Thyroid gland (tissue), 4 donors: Measurements from ENCODE around the gene LARGE1. TPM values are rescaled to one million over a fixed set of nuclear protein-coding genes. Genes with fewer than 3 reads are reported as not detected.

Source experiments
- DNase-seq, 2 donors: peaks; one replicate each; pipeline ENCODE4 v3.0.0-alpha.2; 2019
- H3K27ac ChIP-seq, 3 donors: fragments of 200-600 bp; sonication (generic); 1 replicate in 2 of 3; 2 replicates in 1 of 3; pipeline ENCODE4 v1.5.1; 2016 to 2019; ENCODE audit warnings: mild to moderate bottlenecking in 1 of 3, moderate library complexity in 1 of 3
- H3K27me3 ChIP-seq: fragments of 200-600 bp; sonication (generic); one replicate; pipeline ENCODE4 v1.5.1; 2019
- H3K36me3 ChIP-seq, 2 donors: fragments of 200-600 bp; sonication (generic); one replicate each; pipeline ENCODE4 v1.5.1; 2016 to 2019
- H3K4me1 ChIP-seq, 2 donors: fragments of 200-600 bp; sonication (generic); one replicate each; pipeline ENCODE4 v1.5.1; 2017 to 2019
- H3K4me3 ChIP-seq, 3 donors: fragments of 200-600 bp; sonication (generic); replicated peaks in 1 of 3; 1 replicate in 2 of 3; 2 replicates in 1 of 3; pipeline ENCODE4 v1.5.1; 2016; ENCODE audit warnings: mild to moderate bottlenecking in 1 of 3
- H3K9me3 ChIP-seq: fragments of 200-600 bp; sonication (generic); one replicate; pipeline ENCODE4 v1.5.1; 2017
- CTCF ChIP-seq, 6 experiments: fragments of 200-600 bp in 3 of 6; fragments of 450-650 bp in 3 of 6; sonication (generic) in 3 of 6; IDR thresholded peaks; one replicate each; pipeline ENCODE4 v1.5.1; 2016 to 2019; ENCODE audit warnings: antibody characterized with exemption in 6 of 6, mild to moderate bottlenecking in 2 of 6, inconsistent platforms in 1 of 6, moderate library complexity in 1 of 6
- POLR2A ChIP-seq, 2 donors: fragments of 450-650 bp; IDR thresholded peaks; one replicate each; pipeline ENCODE4 v1.6.1; 2017; ENCODE audit warnings: antibody characterized with exemption in 2 of 2, mild to moderate bottlenecking in 2 of 2, moderate library complexity in 1 of 2
- WGBS, 2 donors: methylation state at CpG; one replicate each; pipeline ENCODE4 v1.1.5; 2017; 5-methylcytosine and 5-hydroxymethylcytosine counted together
- intact Hi-C: fragments of 100-400 bp; cut with DNase I; formaldehyde crosslinking; loops from one replicate; pipeline ENCODE4 v1.15.1; 2023
- total RNA-seq, 4 donors: library from RNA; depleted of rRNA; stranded (reverse); fragments of >200 nt; gene quantifications; one replicate each; pipeline ENCODE4 v1.2.3, GENCODE V29; 2016

The LARGE1 gene
- total RNA-seq, 4 donors from 2014 or later = 13.6 to 16.3 (median 15.1) TPM

- Histone ChIP-seq H3K4me1 (peaks cover 6 to 10% of the 10 kb centered on the region in 2 donors), H3K9me3 (no peaks in the 10 kb centered on the region), H3K36me3 (no peaks in the 10 kb centered on the region), H3K4me3 (no peak overlapping the region), H3K27me3 (no peaks in the 10 kb centered on the region), H3K27ac (no peak overlapping the region)
- 81% methylated on average over 10 of the region's 10 CpGs for WGBS, 2 donors
- DNase-seq = no peak
- TF ChIP-seq CTCF (IDR thresholded peaks at IDR 0.05) = no peak
- TF ChIP-seq POLR2A (IDR thresholded peaks at IDR 0.05) = no peak
- intact Hi-C loops = no loop called here
Observed at GRCh38 chr22:33917744-33918406, 2.4 kb downstream of the LARGE1 start.

- WGBS, 2 donors = 73 to 100% methylated on average over 1 of the region's 1 CpG
- intact Hi-C loops = no loop called here
- Histone ChIP-seq H3K4me3 (no peak overlapping the region), H3K9me3 (no peaks in the 10 kb centered on the region), H3K36me3 (no peaks in the 10 kb centered on the region), H3K4me1 (peaks cover 0 to 3% of the 10 kb centered on the region in 2 donors), H3K27ac (no peak overlapping the region), H3K27me3 (no peaks in the 10 kb centered on the region)
- DNase-seq = no peak
- TF ChIP-seq CTCF (IDR thresholded peaks at IDR 0.05) (no peak), POLR2A (IDR thresholded peaks at IDR 0.05) (no peak)
Observed at GRCh38 chr22:33914699-33915098, 5.6 kb downstream of the LARGE1 start.

GRCh38 chr22:33914131-33914530, 6.1 kb downstream of the LARGE1 start:
- peaks cover 0 to 4% of the 10 kb centered on the region in 2 donors for H3K4me1 ChIP-seq
- TF ChIP-seq CTCF (IDR thresholded peaks at IDR 0.05) (no peak), POLR2A (IDR thresholded peaks at IDR 0.05) (no peak)

GRCh38 chr22:33913188-33913587, 7.1 kb downstream of the LARGE1 start:
- TF ChIP-seq CTCF (IDR thresholded peaks at IDR 0.05) = no peak
- no peak for TF ChIP-seq POLR2A (IDR thresholded peaks at IDR 0.05)
- Histone ChIP-seq H3K36me3 (no peaks in the 10 kb centered on the region), H3K9me3 (no peaks in the 10 kb centered on the region), H3K4me1 (peaks cover 0 to 11% of the 10 kb centered on the region in 2 donors), H3K27ac (no peak overlapping the region), H3K4me3 (no peak overlapping the region), H3K27me3 (no peaks in the 10 kb centered on the region)
- no peak for DNase-seq
- 92 to 95% methylated on average over 4 of the region's 4 CpGs for WGBS, 2 donors
- intact Hi-C loops = no loop called here

More at GRCh38 chr22:33914131-33914530, 6.1 kb downstream of the LARGE1 start:
- no peak overlapping the region for H3K27ac ChIP-seq
- H3K27me3 ChIP-seq = no peaks in the 10 kb centered on the region
- H3K4me3 ChIP-seq = no peak overlapping the region
- no peaks in the 10 kb centered on the region for H3K9me3 ChIP-seq
- H3K36me3 ChIP-seq = no peaks in the 10 kb centered on the region
- intact Hi-C loops = no loop called here
- WGBS, 2 donors = 92 to 93% methylated on average over 2 of the region's 2 CpGs
- DNase-seq = no peak

GRCh38 chr22:33909911-33910310, 10.4 kb downstream of the LARGE1 start:
- 75 to 81% methylated on average over 6 of the region's 6 CpGs for WGBS, 2 donors
- TF ChIP-seq CTCF (IDR thresholded peaks at IDR 0.05) (no peak), POLR2A (IDR thresholded peaks at IDR 0.05) (no peak)
- Histone ChIP-seq H3K27me3 (no peaks in the 10 kb centered on the region), H3K27ac (no peak overlapping the region), H3K9me3 (no peaks in the 10 kb centered on the region), H3K4me3 (no peak overlapping the region), H3K36me3 (no peaks in the 10 kb centered on the region), H3K4me1 (peaks cover 0 to 16% of the 10 kb centered on the region in 2 donors)
- intact Hi-C loops = no loop called here
- DNase-seq = no peak
